Mesendoderm (in vitro differentiated cells): ENCODE data around the gene CAPG.
"Not testable (repeated sequence)": the region's sequence is repeated elsewhere in the genome, so short reads cannot be mapped to it uniquely, and the experiment has no call there.

Experiments used
- DNase-seq: peaks from one replicate; pipeline ENCODE4 v3.0.0; 2013
- H2AK5ac ChIP-seq: 2 replicates; pipeline ENCODE4 v1.6.1; 2013; ENCODE audit warnings: low read length, inconsistent platforms
- H2BK120ac ChIP-seq: 2 replicates; pipeline ENCODE4 v1.6.1; 2013; ENCODE audit warnings: low read depth, mild to moderate bottlenecking, low read length, moderate library complexity, mixed read lengths
- H2BK15ac ChIP-seq: replicated peaks from 2 replicates; pipeline ENCODE4 v1.6.1; 2013; ENCODE audit warnings: low read depth, mild to moderate bottlenecking, moderate library complexity
- H2BK5ac ChIP-seq: 2 replicates; pipeline ENCODE4 v1.6.1; 2013; ENCODE audit warnings: low read length, inconsistent platforms
- H3K18ac ChIP-seq: 2 replicates; pipeline ENCODE4 v1.6.1; 2013; ENCODE audit warnings: mild to moderate bottlenecking, low read length, mixed read lengths
- H3K23ac ChIP-seq: one replicate; pipeline ENCODE4 v1.6.1; 2013; ENCODE audit warnings: low read length
- H3K27ac ChIP-seq: 2 replicates; pipeline ENCODE4 v1.5.1; 2013; ENCODE audit warnings: low read depth, mild to moderate bottlenecking, inconsistent platforms, low read length, moderate library complexity
- H3K27me3 ChIP-seq: 2 replicates; pipeline ENCODE4 v1.6.1; 2013; ENCODE audit warnings: low read length, control low read depth, mild to moderate bottlenecking, inconsistent platforms; ENCODE audit not compliant: insufficient read depth, poor library complexity
- H3K36me3 ChIP-seq: 2 replicates; pipeline ENCODE4 v1.6.1; 2013; ENCODE audit warnings: low read length, inconsistent platforms; ENCODE audit not compliant: control insufficient read depth, insufficient read depth
- H3K4ac ChIP-seq: one replicate; pipeline ENCODE4 v1.6.1; 2013; ENCODE audit warnings: low read depth, mild to moderate bottlenecking, low read length, moderate library complexity
- H3K4me1 ChIP-seq: 2 replicates; pipeline ENCODE4 v1.6.1; 2013; ENCODE audit warnings: low read depth, low read length, inconsistent platforms; ENCODE audit not compliant: control insufficient read depth
- H3K4me2 ChIP-seq: 2 replicates; pipeline ENCODE4 v1.6.1; 2013; ENCODE audit warnings: low read length
- H3K4me3 ChIP-seq: 2 replicates; pipeline ENCODE4 v1.5.1; 2013; ENCODE audit warnings: mild to moderate bottlenecking, low read length
- H3K56ac ChIP-seq: one replicate; pipeline ENCODE4 v1.6.1; 2013; ENCODE audit warnings: low read length
- H3K79me1 ChIP-seq: 2 replicates; pipeline ENCODE4 v1.6.1; 2013; ENCODE audit warnings: low read length, inconsistent platforms
- H3K79me2 ChIP-seq: 2 replicates; pipeline ENCODE4 v1.6.1; 2013; ENCODE audit warnings: mild to moderate bottlenecking, low read length; ENCODE audit not compliant: control insufficient read depth, insufficient read depth
- H3K9ac ChIP-seq: 2 replicates; pipeline ENCODE4 v1.6.1; 2013; ENCODE audit warnings: low read length, inconsistent platforms
- H4K5ac ChIP-seq: one replicate; pipeline ENCODE4 v1.6.1; 2013; ENCODE audit warnings: low read length
- H4K8ac ChIP-seq: one replicate; pipeline ENCODE4 v1.6.1; 2013; ENCODE audit warnings: low read depth, mild to moderate bottlenecking, control low read depth, low read length, moderate library complexity
- WGBS: extraction: QIAGEN DNeasy Blood & Tissue Kit; methylation state at CpG from one replicate; pipeline ENCODE4 v1.1.7; 2013; ENCODE audit warnings: low lambda C conversion rate, missing lambda C conversion rate; ENCODE audit not compliant: insufficient coverage; ENCODE audit errors: extremely low coverage; 5-methylcytosine and 5-hydroxymethylcytosine counted together

CAPG gene

DNA sequence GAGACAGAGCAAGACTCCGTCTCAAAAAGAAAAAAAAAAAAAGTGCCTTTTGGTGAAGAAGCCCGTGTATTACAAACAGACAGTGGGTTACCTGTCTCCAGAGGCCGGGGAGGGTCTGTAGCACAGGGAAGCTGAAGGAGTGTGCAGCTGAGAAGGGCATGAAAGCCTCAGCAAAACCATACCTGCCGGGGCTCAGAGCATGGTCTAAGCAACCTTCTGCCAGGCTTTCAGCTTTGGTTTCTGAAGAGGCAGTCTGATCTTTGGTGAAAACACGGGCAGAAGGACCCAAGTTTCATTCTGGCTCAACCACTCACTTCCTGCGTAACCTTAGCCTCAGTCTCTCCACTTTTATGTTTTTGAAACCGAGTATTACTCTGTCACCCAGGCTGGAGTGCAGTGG lies 29.8 kb upstream of the CAPG start:
- H4K5ac ChIP-seq = no peak overlapping the region
- no peaks in the 10 kb centered on the region for H3K79me1 ChIP-seq
- H2BK120ac ChIP-seq = no peak overlapping the region
- H3K27me3 ChIP-seq = no peaks in the 10 kb centered on the region
- H3K4me1 ChIP-seq = peaks cover 9% of the 10 kb centered on the region
- no peak for DNase-seq
- H2BK15ac ChIP-seq = no peak overlapping the region
- H3K9ac ChIP-seq = no peak overlapping the region
- no peaks in the 10 kb centered on the region for H3K79me2 ChIP-seq
- H3K27ac ChIP-seq = no peak overlapping the region
- no peak overlapping the region for H3K18ac ChIP-seq
- no peaks in the 10 kb centered on the region for H3K36me3 ChIP-seq
- H3K56ac ChIP-seq = no peak overlapping the region
- no peak overlapping the region for H3K4me3 ChIP-seq
- H3K4ac ChIP-seq = no peak overlapping the region
- no CpG with 5 or more reads among the region's 7 CpGs for WGBS
- H3K4me2 ChIP-seq = no peak overlapping the region
- no peak overlapping the region for H4K8ac ChIP-seq
- H3K23ac ChIP-seq = no peak overlapping the region
- no peak overlapping the region for H2AK5ac ChIP-seq
- H2BK5ac ChIP-seq = no peak overlapping the region

DNA sequence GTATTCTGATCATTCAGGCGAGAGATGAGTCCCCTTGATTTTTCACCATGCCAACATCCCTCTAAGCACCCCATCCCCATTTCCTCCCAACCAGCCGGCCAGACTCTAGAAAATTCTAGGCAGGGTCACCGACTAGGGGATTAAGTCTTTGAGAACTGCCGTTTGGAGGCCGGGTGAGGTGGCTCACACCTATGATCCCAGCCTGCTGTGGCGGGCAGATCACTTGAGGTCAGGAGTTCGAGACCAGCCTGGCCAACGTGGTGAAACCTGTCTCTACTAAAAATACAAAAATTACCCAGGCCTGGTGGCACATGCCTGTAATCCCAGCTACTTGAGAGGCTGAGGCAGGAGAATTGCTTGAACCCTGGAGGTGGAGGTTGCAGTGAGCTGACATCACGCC lies 29.4 kb upstream of the CAPG start:
- not testable (repeated sequence) for H3K79me1 ChIP-seq, DNase-seq, H3K4me3 ChIP-seq, H3K56ac ChIP-seq, H3K23ac ChIP-seq, H2AK5ac ChIP-seq, H3K4ac ChIP-seq, H3K4me2 ChIP-seq, H2BK120ac ChIP-seq, H2BK15ac ChIP-seq, H3K36me3 ChIP-seq, H3K4me1 ChIP-seq, H3K79me2 ChIP-seq, H3K18ac ChIP-seq, H3K27ac ChIP-seq, H2BK5ac ChIP-seq, H3K9ac ChIP-seq, H4K8ac ChIP-seq, H3K27me3 ChIP-seq, H4K5ac ChIP-seq
- no CpG with 5 or more reads among the region's 9 CpGs for WGBS

DNA sequence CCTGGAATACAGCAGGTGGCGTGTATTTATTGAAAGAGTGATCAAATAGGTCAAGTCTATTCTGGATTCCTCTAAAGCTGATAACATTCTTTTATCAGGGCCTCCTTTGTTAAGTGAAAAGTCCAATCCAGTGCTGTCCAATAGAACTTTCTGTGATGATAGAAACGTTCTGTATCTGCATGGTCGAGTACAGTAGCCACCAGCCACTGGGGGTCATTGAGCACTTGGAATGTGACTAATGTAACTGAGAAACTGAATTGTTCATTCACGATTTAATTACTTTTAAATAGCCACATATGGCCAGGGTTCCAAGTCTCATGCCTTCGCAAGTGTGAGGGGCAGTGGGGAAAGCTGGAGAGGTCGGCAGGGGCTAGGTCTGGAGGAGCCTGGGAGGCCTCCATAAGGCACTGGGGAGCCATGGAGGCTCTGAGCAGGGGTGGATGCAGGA lies 28.9 kb upstream of the CAPG start:
- Histone ChIP-seq H3K27me3 (no peaks in the 10 kb centered on the region), H3K4ac (peak overlapping the region; percentile 8), H2BK5ac (no peak overlapping the region), H3K27ac (no peak overlapping the region), H3K79me2 (no peaks in the 10 kb centered on the region), H3K18ac (no peak overlapping the region), H3K56ac (no peak overlapping the region), H4K5ac (no peak overlapping the region), H4K8ac (no peak overlapping the region), H3K36me3 (no peaks in the 10 kb centered on the region), H2BK120ac (no peak overlapping the region), H2BK15ac (no peak overlapping the region), H3K79me1 (no peaks in the 10 kb centered on the region), H2AK5ac (no peak overlapping the region), H3K9ac (no peak overlapping the region), H3K4me3 (no peak overlapping the region), H3K4me1 (peaks cover 9% of the 10 kb centered on the region), H3K23ac (no peak overlapping the region), H3K4me2 (no peak overlapping the region)
- DNase-seq = no peak
- WGBS = no CpG with 5 or more reads among the region's 6 CpGs

DNA sequence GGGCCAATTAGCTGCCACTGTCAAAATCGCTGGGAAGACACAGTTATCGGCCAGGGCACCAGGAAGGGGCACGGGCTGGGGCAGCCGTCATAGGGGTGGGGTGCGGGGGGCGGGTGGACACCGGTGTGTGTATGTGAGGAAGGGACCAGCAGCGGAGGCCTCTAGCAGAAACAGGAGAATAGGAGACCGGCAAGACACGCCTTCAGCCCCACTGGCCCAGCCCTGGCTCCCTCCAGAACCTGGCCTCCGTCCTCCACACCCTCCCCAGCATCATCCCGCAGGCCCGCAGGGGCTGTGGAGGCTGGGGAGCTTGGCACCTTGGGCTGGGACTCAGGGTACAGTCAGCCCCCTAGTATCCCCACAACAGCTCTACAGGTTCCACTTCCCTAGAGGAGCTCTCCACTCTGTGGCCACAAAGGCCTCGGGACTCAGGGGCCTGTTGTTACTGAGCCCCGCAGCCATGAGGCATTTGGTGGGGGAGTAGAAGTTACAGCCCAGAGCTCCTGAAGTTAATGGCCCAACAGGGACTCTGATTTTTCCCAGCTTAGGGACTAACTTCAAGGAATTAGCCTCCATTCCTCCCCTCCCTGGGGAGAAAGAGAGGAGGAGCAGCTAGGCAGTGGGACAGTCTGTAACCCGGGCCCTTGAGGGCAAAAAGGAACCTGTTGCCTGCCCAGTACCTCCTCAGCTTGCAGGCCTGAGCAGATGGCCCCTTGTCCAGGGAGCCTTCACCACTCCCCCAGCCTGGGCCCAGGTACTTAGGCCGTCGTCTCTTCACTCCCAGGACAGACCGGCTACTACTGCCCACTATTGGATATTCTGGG lies 28.2 kb upstream of the CAPG start:
- H3K36me3 ChIP-seq = no peaks in the 10 kb centered on the region
- H3K4ac ChIP-seq = peak overlapping the region; percentile 64
- H3K9ac ChIP-seq = peak overlapping the region; percentile 80
- H3K27me3 ChIP-seq = no peaks in the 10 kb centered on the region
- no peak overlapping the region for H3K4me3 ChIP-seq
- no CpG with 5 or more reads among the region's 19 CpGs for WGBS
- peak overlapping the region; percentile 89 for H3K4me2 ChIP-seq
- H2BK5ac ChIP-seq = peak overlapping the region; percentile 37
- no peak overlapping the region for H3K23ac ChIP-seq
- no peak overlapping the region for H3K27ac ChIP-seq
- no peak overlapping the region for H4K8ac ChIP-seq
- H4K5ac ChIP-seq = no peak overlapping the region
- H2BK15ac ChIP-seq = peak overlapping the region; percentile 45
- H3K56ac ChIP-seq = peak overlapping the region; percentile 90
- peak overlapping the region; percentile 66 for H2AK5ac ChIP-seq
- DNase-seq = no peak
- H3K18ac ChIP-seq = peak overlapping the region; percentile 57
- no peak overlapping the region for H2BK120ac ChIP-seq
- no peaks in the 10 kb centered on the region for H3K79me2 ChIP-seq
- H3K4me1 ChIP-seq = peaks cover 9% of the 10 kb centered on the region
- no peaks in the 10 kb centered on the region for H3K79me1 ChIP-seq

DNA sequence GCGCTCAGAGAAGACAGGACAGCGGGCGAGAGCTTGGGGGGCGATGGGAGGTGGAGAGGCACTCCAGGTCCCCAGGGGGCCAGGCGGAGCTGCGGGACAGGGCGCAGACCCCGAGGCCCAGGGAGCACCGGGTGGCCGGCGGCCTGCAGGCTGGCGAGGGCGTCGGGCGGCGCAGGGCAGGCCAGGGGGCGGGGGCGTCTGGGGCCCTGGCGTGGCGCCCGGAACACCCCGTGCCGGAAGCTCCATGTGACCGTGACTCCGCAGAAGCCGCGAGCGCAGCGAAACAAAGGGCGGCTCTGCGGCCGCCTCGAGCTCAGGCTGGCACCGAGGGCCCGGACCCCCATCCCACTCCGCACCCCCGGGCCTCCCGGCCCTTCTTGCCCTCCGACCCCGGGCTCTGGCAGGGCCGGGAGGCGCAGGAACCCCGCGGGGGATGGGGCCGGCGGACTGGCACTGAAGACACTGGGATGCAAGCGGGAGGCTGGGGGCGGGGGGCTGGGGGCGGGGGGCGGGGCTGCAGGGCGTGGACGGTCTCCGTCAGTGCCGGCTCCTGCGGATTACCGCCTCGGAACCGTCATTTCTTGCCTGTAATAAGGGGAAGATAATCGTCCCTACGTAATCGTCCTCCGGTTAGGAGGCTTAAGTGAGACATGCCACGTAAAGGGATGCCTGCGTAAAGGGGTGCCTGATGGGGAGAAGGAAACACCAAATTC lies 27.5 kb upstream of the CAPG start:
- peak overlapping the region; percentile 50 for H2BK120ac ChIP-seq
- peak overlapping the region; percentile 87 for H3K4ac ChIP-seq
- H3K23ac ChIP-seq = no peak overlapping the region
- no peaks in the 10 kb centered on the region for H3K27me3 ChIP-seq
- peak overlapping the region; percentile 98 for H4K8ac ChIP-seq
- H3K4me2 ChIP-seq = peak overlapping the region; percentile 89
- H2AK5ac ChIP-seq = peak overlapping the region; percentile 57
- peak overlapping the region; percentile 44 for H4K5ac ChIP-seq
- peak overlapping the region; percentile 95 for H3K18ac ChIP-seq
- no peak overlapping the region for H3K4me3 ChIP-seq
- H3K9ac ChIP-seq = peak overlapping the region; percentile 80
- H3K56ac ChIP-seq = peak overlapping the region; percentile 90
- H2BK5ac ChIP-seq = peak overlapping the region; percentile 87
- WGBS = no CpG with 5 or more reads among the region's 64 CpGs
- peak overlapping the region; percentile 45 for H2BK15ac ChIP-seq
- peak overlapping the region; percentile 40 for H3K27ac ChIP-seq
- no peaks in the 10 kb centered on the region for H3K79me2 ChIP-seq
- H3K36me3 ChIP-seq = no peaks in the 10 kb centered on the region
- peak; percentile 79 for DNase-seq
- H3K79me1 ChIP-seq = no peaks in the 10 kb centered on the region
- H3K4me1 ChIP-seq = peaks cover 9% of the 10 kb centered on the region
